ENCODE results near the gene KCNQ1OT1.

Gene KCNQ1OT1

DNA sequence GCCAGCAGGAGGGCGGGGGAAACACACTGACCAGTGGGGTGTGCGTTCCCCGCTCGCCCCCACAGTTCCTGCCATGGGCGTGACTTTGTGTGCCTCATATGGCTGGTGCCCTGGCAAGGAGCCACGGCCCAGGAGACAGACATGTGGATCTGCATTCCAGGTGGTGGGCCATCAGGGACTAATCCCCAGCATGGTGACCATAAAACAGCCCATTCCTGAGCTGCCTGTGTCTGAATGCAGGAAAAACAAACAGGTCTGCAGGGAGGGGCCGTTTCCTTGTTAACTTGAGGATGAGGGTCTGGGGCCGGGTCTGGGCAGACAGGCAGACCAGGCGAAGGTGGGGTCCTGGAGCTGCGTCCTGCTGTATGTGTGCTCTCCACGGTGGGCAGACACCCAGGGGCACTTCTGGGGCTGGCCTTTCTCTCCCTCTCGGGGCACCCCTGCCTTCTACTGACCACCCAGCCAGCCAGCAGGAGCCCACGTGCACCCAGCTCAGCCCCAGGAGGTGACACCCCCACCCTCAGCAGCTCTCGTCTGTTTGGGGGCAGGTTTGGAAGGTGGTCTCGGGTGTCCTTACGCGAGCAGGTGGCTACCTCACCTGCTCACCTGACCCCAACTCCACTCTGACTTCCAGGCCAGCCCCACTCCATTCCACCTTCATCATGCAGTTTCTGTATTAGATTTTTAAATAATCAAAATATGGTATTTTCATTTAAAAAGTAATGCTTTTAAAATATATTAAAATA lies 120.3 kb downstream of the KCNQ1OT1 start:
- no peak for DNase-seq

DNA sequence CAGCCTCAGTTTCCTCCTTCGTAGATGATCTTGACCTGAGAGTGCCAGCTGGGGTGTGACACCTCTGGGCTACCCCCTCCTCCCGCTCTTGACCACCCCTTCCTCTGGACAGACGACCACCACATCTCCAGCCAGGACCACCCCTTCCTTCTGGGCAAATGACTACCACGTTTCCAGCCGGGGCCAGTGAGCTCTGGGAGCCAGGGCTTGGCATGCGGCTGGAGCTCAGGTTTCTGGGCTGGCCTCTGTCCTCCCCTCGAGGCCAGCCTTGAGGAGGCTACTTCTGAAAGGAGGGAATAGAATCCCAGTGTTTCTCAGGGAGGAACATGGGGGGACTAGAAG lies 120.9 kb downstream of the KCNQ1OT1 start:
- no peak for DNase-seq

DNA sequence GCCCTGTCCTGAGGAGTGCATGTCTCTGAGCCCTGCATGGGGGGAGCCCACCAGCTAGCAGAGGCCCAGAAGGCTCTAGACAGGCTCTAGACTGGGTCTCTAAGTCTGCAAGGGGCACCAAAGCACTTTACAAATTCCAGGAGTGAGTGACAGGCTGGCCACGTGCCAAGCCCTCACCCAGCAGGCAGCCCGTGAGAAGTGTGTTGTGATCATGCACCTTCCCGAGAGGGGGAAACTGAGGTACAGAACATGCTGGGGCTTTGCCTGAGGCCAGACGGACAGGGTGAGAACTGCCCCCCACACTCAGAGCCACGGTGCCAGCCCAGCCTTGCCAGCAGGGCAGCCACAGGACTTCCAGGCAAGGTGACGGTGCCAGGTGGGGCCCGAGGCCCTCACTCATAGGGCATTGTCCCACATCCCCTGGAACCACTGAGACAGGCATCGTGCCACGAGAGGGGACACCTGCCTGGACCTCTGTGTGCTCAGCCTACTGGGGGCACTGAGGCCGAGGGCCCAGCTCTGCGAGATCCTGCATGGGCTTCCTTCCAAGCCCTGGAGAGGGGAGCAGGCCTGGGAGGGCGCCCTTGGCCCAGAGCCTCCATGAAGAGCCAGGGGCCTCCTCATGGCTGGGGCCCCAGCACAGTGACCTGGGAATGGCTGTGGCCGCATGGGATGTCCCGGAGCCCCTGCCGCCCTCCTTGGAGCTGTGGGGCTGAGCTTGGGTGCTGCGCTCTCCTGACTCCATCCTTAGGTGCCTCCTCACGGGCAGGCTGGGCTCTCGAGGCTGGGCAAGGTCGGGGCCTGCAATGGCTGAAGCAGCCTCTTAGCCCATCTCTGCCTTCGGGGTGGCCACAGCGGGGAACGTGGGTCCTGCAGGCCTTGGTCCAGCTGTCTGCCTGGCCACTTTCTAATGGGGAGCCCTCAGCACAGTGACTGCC lies 121.5 kb downstream of the KCNQ1OT1 start:
- DNase-seq = no peak

DNA sequence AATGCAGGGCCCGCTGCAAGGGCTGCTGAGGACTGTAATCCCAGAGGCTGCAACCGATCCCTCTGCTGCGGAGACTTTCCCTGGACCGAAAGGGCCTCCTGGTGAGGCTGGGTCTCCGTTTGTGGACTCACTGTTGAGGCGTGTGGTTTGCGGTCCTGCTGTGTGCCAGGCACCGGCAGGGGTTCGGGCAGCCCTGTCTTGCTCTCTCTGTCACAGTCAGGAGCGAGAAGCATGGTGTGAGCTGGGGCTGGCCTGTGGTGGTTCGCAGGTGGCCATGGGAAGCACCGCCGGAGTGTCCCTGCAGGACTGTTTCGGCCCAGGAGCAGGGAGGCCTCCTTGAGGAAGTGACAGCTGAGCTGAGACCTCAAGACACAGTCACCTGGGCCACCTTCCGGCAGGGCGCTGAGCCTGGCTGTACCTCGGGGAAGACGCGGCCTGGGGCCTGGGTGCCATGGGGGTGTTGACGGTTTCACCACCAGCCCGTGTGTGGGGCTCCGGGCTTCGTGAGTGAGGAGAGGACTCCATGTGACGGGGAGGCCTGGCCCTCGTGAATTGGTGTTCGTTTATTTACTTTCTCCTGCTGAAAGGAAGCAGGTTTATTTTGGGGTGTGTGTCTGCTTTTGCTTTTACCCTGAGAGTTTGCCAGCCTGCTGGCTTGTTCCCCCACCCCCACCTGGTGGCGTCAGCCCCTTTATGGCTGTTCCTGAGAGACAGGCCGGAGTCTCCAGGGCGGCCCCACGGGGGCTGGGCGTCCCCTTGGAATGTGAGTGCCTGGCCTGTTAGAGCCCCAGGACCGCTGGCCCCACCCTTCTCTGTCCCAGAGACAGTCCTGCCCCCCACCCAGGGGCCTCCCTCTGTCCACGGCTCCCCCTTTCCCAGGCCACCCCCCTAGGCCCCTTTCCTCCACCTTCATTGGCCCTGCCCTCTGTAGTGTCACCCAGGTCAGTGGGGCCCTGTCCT lies 122.5 kb downstream of the KCNQ1OT1 start:
- no peak for DNase-seq

DNA sequence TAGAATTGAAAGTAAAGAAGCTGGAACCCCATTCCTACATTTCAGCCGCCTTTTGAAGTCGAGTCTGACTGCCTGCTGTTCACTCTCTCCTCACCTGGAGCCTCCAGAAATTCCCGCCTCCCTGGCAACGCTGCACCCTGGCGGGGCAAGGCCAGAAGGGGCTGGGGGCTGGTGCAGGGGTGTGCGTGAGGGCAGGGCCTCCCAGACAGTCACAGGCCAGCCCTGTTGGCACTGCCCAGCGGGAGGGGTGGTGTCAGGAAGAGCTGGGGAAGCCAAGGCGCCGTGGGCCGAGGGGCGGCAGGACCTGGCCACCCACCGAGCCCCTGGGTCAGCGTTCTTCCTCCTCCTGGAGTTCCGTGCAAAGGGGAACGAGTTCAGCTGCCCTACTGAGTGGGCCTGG lies 123.2 kb downstream of the KCNQ1OT1 start:
- no peak for DNase-seq

DNA sequence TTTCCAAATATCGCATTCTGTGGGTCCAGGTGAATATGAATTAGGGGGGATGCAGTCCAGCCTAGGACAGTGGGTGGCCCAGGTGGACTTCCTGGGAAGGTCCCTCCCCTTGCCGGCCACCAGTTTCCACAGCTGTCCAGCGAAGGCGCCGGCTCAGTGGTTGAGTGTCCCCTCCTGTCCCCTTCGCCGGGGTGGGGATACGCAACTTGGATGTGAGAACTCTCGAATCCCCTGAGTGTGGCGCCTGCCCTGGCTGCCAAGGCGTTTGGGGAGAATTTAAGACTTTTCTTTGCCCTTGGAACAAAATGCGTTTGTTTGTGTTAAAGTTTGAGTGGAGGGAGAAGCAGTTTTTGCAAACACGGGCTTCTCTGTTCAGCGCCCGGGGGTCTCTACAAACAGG lies 123.7 kb downstream of the KCNQ1OT1 start:
- no peak for DNase-seq

DNA sequence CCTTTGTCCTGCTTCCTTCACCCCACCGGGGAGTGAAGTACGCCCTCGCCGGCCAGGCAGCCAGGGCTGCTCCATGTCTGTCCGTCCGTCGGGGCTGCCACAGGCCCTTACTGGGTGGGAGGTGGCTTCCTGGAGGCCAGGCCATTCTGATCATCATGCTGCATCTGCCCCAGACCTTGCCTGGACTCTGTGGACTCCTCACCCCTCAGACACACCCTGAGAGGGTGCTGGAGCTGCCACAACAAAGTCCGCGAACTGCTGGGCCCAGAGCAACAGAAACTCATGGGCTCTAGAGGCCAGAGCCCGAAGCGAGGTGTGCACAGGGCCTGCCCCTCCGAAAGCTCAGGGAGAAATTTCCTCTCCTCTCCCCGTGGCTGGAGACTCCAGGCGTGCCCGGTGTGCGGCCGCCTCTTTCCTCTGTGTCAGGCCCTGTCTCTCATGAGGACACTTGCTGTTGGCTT lies 124.2 kb downstream of the KCNQ1OT1 start:
- no peak for DNase-seq

DNA sequence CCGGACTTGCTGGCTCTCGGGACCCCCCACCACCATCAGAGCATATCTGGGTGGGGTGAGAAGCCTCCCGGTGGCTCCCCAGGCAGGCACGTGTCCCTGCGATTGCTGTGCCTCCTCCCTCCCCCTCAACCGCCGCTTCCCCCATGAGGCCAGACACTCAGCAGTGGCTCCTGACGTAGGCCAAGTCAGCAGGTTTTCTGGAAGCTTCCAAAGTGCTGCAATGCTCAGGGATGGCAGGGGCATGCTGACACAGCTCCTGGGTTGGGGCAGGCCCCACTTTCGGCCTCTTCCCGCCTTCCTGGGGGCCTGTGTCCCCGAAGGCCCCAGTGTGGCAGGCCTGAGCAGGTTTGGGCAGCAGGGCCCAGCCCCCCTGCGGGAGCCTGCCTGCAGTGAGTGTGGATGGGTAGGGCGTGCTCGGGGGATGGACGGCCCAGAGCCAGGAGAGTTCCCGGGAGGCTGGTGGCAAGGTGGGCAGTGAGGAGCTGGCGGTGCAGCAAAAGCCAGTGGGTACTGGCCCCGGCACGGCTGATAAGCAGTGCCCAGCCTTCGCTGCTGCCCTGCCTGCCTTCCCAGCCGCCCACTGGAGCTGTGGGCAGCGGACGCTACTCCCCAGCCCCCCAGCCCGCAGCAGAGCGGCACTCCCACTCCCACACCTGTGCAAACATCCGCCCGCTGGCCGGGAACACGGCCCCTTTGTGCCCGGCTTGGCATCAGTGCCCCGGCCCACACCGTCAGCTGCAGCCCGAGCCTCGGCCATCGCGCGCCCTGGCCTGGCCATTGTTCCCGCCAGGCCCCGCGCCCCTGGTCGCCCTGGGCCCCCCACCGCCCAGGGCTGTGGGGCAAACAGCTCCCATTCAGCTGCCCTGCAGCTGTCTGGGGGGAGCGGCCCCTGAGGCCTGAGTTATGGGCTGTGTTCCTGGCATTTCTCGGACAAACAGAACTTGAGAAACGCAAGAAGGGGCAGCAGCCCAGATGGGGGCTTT lies 125.0 kb downstream of the KCNQ1OT1 start:
- DNase-seq = no peak

DNA sequence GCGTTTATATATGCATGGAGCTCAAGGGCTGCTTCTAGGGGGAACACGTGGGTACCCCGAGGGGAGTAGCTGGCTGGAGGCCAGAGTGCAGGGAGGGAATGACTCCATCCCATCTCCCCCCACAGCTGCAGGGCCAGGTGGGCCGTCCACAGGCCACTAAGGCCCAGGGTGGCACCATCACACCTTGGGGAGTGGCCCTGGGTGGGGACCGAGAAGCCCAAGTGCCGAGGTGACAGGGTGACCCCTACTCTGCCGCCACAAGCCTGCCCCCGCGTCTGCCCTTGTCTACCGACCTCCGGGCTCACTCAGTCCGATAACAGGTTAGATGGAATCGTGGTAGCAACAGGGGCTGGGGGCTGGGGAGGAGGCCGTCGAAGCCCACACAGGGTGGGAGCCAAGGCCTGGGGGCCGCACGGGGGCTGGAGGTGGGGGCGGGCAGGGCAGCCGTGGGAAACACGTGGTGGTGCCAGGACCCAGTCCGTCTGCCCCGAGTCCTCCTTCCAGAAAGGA lies 125.7 kb downstream of the KCNQ1OT1 start:
- DNase-seq = no peak

DNA sequence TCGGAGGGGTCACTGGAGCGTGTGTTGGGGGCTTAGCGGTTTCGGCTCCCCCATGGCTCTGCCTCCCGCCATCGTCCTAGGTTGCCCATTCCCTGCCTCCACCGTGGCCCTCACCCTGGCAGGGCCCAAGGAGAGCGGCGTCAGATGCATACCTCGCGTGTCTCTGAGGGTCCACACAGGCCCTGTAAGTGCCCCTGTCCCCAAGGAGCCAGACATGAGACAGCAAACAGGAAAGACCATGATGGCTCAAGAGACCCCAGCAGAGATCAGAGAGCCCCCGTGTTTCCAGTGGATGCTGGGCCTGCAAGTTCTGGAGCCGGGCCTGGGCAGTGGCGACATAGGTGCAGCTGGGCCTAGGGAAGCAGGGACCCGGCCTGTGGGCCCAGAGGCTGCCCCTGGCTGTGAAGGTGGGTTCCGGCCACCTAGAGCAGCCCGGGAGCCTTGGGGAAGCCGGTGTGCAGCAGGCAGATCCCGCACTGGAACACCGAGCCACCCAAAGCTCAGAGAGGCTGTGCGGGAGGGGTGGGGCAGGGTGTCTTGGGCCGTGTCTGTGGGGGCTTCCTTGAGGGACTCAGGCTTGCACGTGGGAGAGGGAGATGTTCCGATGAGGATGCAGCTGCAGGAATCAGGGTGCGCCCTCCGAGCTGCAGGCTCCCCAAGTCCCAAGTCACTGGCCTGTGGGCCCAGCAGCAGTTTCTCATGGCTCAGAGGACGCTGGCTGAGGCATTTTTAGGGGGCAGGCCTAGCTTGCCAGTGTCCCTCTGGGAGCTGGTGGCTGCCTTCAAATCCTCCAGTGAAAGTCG lies 126.4 kb downstream of the KCNQ1OT1 start:
- no peak for DNase-seq

DNA sequence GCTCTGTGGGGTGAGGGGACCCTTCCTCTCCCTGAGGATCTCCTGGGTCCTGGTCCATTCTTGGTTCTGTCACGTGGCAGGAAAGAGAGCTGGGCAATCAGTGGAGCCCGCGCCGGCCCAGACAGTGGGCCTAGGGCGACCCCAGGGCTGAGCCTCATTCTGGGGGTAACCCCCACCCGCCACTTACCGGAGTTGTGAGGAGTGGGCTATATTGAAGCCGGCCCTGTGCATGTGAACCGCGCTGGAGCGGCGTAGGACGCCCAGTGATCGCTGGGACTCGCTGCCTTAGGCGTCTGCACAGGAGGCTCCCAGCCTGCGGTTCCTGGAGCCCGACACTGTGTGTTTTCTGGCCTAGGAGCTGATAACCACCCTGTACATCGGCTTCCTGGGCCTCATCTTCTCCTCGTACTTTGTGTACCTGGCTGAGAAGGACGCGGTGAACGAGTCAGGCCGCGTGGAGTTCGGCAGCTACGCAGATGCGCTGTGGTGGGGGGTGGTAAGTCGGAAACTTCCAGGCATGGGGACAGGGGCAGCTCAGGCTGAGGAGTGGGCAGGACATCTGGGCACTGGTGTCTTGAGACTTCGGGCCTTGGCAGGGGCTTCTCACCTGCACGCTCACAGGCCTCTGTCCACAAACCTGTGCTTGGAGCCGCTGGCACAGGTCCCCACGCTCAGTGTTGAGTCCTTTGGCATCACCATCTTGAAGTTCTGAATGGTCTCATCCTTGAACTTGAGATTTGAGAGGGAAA lies 127.1 kb downstream of the KCNQ1OT1 start:
- no peak for DNase-seq

DNA sequence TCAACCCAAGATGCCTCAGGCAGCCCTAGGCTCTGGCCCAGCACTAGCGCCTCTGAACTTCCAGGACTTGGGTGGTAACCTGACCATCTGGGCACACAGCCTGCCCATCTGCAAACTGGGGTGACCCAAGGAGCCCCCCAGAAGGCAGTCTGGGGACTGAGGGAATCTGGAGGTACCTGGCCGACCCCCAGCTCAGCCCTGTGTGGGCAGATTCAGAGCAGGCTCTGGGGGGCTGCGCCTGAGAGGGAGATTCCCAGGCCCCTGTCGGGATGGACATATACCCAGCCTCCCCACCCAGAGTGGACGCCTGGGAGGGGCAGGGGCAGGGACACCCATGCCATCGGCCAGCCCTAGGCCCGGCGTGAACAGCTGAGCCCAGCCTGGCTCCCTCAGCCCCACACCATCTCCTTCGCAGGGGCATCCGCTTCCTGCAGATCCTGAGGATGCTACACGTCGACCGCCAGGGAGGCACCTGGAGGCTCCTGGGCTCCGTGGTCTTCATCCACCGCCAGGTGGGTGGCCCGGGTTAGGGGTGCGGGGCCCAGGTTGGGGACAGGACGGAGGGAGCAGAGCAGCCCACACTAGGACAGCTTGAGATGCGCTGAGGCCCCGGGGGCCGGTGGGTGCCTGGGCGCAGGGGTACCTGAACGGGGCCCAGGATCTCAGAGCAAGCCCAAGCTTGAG lies 128.1 kb downstream of the KCNQ1OT1 start:
- no peak for DNase-seq

DNA sequence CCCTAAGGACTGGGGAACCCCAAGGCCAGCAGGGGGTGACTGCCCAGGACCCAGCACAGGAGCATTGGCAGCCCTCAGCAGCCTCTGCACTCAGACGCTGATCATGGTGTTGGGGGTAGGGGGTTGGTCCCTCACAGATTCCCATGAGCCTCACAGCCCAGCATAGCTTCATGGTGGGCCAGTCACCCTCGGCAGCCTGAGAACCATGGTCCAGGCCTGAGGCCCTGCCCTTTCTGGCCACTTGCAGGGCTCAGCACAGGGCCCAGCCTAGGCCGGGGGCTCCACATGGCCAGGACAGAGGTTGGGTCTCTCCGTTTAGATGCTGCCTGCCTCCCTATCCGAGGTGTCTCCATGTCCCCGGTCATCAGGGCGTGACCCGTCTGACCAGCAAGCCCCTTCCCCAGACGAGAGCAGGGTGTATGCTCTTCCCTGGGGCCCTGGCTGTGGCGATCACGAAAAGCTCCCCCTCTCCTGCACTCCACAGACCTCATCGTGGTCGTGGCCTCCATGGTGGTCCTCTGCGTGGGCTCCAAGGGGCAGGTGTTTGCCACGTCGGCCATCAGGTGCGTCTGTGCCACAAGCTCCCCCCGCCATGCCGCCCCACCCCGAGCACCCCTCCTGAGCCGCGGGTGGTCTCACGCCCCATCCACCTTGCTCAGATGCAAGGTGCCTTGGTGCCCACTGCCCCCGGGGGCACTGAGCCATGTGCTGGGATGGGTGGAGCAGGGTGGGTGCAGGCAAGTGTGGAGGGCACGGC lies 128.8 kb downstream of the KCNQ1OT1 start:
- no peak for DNase-seq

DNA sequence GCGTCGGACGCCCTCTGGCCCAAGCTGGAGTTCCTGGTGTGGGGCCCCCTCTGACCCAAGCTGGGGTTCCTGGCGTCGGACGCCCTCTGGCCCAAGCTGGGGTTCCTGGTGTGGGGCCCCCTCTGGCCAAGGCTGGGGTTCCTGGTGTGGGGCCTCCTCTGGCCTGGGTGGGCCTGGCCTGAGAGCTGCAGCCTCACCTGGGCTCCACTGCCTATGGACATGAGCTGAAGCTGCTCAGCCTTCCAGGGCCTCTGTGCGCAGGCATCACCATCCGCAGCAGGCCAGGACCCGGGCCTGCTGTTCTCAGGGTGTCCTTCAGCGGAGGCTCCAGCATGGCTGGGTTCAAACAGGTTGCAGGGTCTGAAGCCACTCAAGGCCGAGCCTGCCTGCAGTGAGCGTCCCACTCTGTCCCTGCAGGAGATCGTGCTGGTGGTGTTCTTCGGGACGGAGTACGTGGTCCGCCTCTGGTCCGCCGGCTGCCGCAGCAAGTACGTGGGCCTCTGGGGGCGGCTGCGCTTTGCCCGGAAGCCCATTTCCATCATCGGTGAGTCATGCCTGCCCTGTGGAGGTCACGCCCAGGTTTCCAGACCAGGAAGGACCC lies 129.5 kb downstream of the KCNQ1OT1 start:
- no peak for DNase-seq

DNA sequence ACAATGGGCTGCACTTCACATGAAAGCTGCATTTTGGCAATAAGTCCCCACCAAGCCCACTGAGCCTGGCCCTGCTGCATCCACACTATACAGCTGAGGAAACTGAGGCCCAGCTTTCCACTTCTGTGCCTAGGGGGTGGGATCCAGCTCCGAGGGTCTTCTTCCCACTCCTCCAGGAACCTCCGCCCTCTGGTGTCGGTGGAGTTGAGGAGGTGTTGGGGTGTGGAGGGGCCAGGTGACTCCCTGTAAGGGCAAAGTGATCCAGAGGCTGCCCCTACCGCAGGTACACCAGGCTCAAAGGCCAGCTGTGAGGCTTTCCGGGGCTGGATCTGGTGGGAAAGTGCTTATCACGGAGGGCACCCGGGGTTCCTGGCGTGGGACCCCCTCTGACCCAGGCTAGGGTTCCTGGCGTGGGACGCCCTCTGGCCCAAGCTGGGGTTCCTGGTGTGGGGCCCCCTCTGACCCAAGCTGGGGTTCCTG lies 130.0 kb downstream of the KCNQ1OT1 start:
- no peak for DNase-seq

DNA sequence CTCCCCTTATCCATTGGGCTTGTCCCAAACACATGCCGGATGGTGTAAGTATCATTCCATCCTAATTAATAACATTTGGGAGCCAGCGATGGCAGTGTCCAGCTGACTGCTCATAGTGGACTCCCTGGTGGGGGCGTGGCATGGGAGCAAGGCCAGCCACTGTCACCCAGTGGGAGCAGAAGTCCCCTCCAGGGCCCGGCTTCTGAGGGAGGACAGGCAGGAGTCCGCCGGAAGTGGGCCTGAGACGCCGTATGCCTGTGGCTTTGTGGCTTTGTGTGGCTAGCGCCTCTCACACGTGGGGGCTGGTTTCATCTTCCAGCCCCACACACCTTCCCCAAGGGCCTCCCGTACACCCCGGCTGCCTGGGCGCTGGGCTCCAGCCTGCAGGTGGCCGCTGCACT lies 130.5 kb downstream of the KCNQ1OT1 start:
- DNase-seq = no peak

DNA sequence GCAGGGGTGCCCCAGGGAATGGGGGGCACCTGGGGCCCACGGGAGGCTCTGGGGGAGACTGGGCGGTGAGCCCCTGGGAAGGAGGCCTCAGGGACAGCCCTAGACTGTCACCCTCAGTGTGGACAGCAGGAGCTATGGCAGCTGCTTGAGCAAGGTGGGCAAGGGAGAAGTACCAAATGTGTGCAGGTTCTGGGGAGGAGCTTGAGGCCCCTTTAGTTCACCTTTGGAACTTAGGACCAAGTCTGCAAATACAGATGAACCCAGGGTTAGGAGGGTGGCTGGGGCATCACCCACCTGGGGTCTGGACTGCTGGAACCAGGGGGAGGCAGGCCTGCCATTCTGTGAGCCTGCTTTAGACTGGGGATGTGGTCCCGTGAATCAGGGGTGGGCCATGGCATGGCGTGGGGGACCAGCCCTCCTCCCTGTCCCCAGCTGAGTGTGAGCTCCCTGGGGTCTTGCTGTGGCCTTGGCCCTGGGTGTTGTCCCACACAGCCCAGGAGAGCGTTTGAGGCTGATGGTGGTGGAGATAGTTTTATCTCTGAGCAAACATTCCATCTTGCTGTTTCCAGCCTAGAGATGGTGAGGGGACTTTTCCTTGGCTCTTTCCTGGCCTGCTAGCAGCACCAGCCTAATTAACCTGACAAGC lies 132.6 kb downstream of the KCNQ1OT1 start:
- no peak for DNase-seq

Data from CD4-positive, alpha-beta T cell treated with Interferon alpha-2 for 1 hour (primary cell).